IMR-90 (cell line): ENCODE measurements around the gene RAB3C. TPM values are rescaled to one million over a fixed set of nuclear protein-coding genes. Genes with fewer than 3 reads are reported as not detected.

Experiments used
- ATAC-seq: fragments of 200-7000 bp; cut with Tn5 transposase; 2 replicates; pipeline ENCODE4 v1.9.1; 2020; ENCODE audit warnings: low read depth, mild to moderate bottlenecking, moderate library complexity
- BruUV-seq: library from RNA; stranded (reverse); fragments of 400-500 nt; replicated peaks from 2 replicates; lab custom pipeline; 2021; lab: Mats Ljungman, UMichigan
- CTCF ChIA-PET: fragments of 300-600 bp; formaldehyde crosslinking; extraction: SDS; loops from one replicate; lab custom pipeline; 2021; ENCODE audit warnings: antibody characterized with exemption; lab: Yijun Ruan, JAX
- POLR2A ChIA-PET: fragments of 300-600 bp; sonication (Branson Sonifier 250); formaldehyde crosslinking; loops from one replicate; lab custom pipeline; 2022; ENCODE audit warnings: antibody characterized with exemption; ENCODE audit not compliant: unreplicated experiment; lab: Charles Lee
- DNase-seq: peaks from one replicate; pipeline ENCODE4 v3.0.0; 2013
- H2AFZ ChIP-seq: replicated peaks from 2 replicates; pipeline ENCODE3; 2013; ENCODE audit warnings: low read length, mild to moderate bottlenecking; ENCODE audit not compliant: poor library complexity
- H2AK5ac ChIP-seq: 2 replicates; pipeline ENCODE4 v1.6.1; 2013; ENCODE audit warnings: low read depth, low read length, inconsistent platforms
- H2AK9ac ChIP-seq: replicated peaks from 2 replicates; pipeline ENCODE3; 2013; ENCODE audit warnings: mild to moderate bottlenecking, low read depth, low read length, moderate library complexity; ENCODE audit not compliant: poor library complexity
- H2BK120ac ChIP-seq: 2 replicates; pipeline ENCODE4 v1.6.1; 2013; ENCODE audit warnings: low read depth, low read length, inconsistent platforms
- H2BK15ac ChIP-seq: 3 replicates; pipeline ENCODE4 v1.6.1; 2013; ENCODE audit warnings: low read depth, low read length, inconsistent platforms
- H2BK20ac ChIP-seq: 2 replicates; pipeline ENCODE4 v1.6.1; 2013; ENCODE audit warnings: low read depth, mild to moderate bottlenecking, inconsistent platforms, low read length, moderate library complexity
- H2BK5ac ChIP-seq: 2 replicates; pipeline ENCODE4 v1.6.1; 2013; ENCODE audit warnings: mild to moderate bottlenecking, low read depth, low read length, inconsistent platforms; ENCODE audit not compliant: poor library complexity, severe bottlenecking
- H3K14ac ChIP-seq: replicated peaks from 2 replicates; pipeline ENCODE4 v1.6.1; 2013; ENCODE audit warnings: low read depth, low read length, inconsistent platforms
- H3K18ac ChIP-seq: 2 replicates; pipeline ENCODE4 v1.6.1; 2013; ENCODE audit warnings: low read depth, low read length, control low read depth
- H3K23ac ChIP-seq: 2 replicates; pipeline ENCODE4 v1.6.1; 2013; ENCODE audit warnings: low read depth, low read length, inconsistent platforms
- H3K27ac ChIP-seq: 2 replicates; pipeline ENCODE4 v1.5.1; 2013; ENCODE audit warnings: mild to moderate bottlenecking, control low read depth, low read length; ENCODE audit not compliant: insufficient read depth
- H3K27me3 ChIP-seq: 2 replicates; pipeline ENCODE4 v1.6.1; 2013; ENCODE audit warnings: low read length; ENCODE audit not compliant: control insufficient read depth, insufficient read depth
- H3K36me3 ChIP-seq: 2 replicates; pipeline ENCODE4 v1.6.1; 2013; ENCODE audit warnings: low read length, mixed read lengths; ENCODE audit not compliant: control insufficient read depth, insufficient read depth
- H3K4ac ChIP-seq: 2 replicates; pipeline ENCODE4 v1.6.1; 2013; ENCODE audit warnings: low read depth, low read length, inconsistent platforms
- H3K4me1 ChIP-seq: 2 replicates; pipeline ENCODE4 v1.6.1; 2013; ENCODE audit warnings: low read length, mixed read lengths; ENCODE audit not compliant: control insufficient read depth, insufficient read depth
- H3K4me2 ChIP-seq: 2 replicates; pipeline ENCODE4 v1.6.1; 2013; ENCODE audit warnings: low read depth, mild to moderate bottlenecking, control low read depth, low read length, moderate library complexity
- H3K4me3 ChIP-seq: 2 replicates; pipeline ENCODE4 v1.5.1; 2013; ENCODE audit warnings: low read depth, mild to moderate bottlenecking, control low read depth, low read length, moderate library complexity; ENCODE audit not compliant: insufficient read depth
- H3K56ac ChIP-seq: 2 replicates; pipeline ENCODE4 v1.6.1; 2013; ENCODE audit warnings: low read length, inconsistent platforms; ENCODE audit not compliant: insufficient read depth; ENCODE audit errors: extremely low read depth
- H3K79me1 ChIP-seq, 2 experiments: 2 replicates each; pipeline ENCODE4 v1.6.1; 2013; ENCODE audit warnings: low read length in 2 of 2, inconsistent platforms in 1 of 2, low read depth in 1 of 2
- H3K9ac ChIP-seq: 2 replicates; pipeline ENCODE4 v1.6.1; 2013; ENCODE audit warnings: low read depth, low read length, control low read depth
- H3K9me1 ChIP-seq: 2 replicates; pipeline ENCODE4 v1.6.1; 2013; ENCODE audit warnings: low read length, inconsistent platforms; ENCODE audit not compliant: insufficient read depth
- H3K9me3 ChIP-seq: 2 replicates; pipeline ENCODE4 v1.6.1; 2013; ENCODE audit warnings: low read length; ENCODE audit not compliant: control insufficient read depth, insufficient read depth
- H4K20me1 ChIP-seq: 2 replicates; pipeline ENCODE4 v1.6.1; 2013; ENCODE audit warnings: low read length, inconsistent platforms; ENCODE audit not compliant: insufficient read depth
- H4K5ac ChIP-seq: 2 replicates; pipeline ENCODE4 v1.6.1; 2013; ENCODE audit warnings: mild to moderate bottlenecking, low read depth, low read length, control low read depth
- H4K8ac ChIP-seq, 2 experiments: 2 replicates each; pipeline ENCODE4 v1.6.1; 2013; ENCODE audit warnings: low read depth in 2 of 2, low read length in 2 of 2, control low read depth in 1 of 2, inconsistent platforms in 1 of 2
- H4K91ac ChIP-seq: 2 replicates; pipeline ENCODE4 v1.6.1; 2013; ENCODE audit warnings: low read depth, low read length, inconsistent platforms; ENCODE audit not compliant: insufficient read depth
- CHD1 ChIP-seq: IDR thresholded peaks from 2 replicates; pipeline ENCODE4 v1.6.1; 2012; ENCODE audit warnings: low read depth, low read length, improper control_type of control experiment
- FOS ChIP-seq: fragments of 150-350 bp; IDR thresholded peaks from 2 replicates; pipeline ENCODE4 v1.6.1; 2016; ENCODE audit warnings: low read depth, low read length
- MAZ ChIP-seq: IDR thresholded peaks from 2 replicates; pipeline ENCODE4 v1.6.1; 2012; ENCODE audit warnings: low read depth, mild to moderate bottlenecking, low read length, improper control_type of control experiment, moderate library complexity, borderline replicate concordance
- RFX5 ChIP-seq: IDR thresholded peaks from 2 replicates; pipeline ENCODE4 v1.8.0; 2012; ENCODE audit warnings: low read depth, mild to moderate bottlenecking, low read length, moderate library complexity
- SMC3 ChIP-seq: fragments of 150-350 bp; IDR thresholded peaks from 2 replicates; pipeline ENCODE4 v1.6.1; 2016; ENCODE audit warnings: low read depth, mild to moderate bottlenecking, antibody characterized with exemption, low read length, moderate library complexity
- WGBS, 2 experiments: methylation state at CpG; one replicate each; pipeline versions ENCODE4 v1.1.5 to v1.1.7; 2013; ENCODE audit warnings: missing lambda C conversion rate in 2 of 2; ENCODE audit not compliant: insufficient read length in 1 of 2; ENCODE audit errors: extremely low coverage in 2 of 2; 5-methylcytosine and 5-hydroxymethylcytosine counted together
- dilution Hi-C: fragments of 300-500 bp; cut with HindIII; formaldehyde crosslinking; loops from one replicate; pipeline ENCODE4 v1.14.3; 2018; ENCODE audit warnings: low sequenced_read_pairs; ENCODE audit not compliant: unreplicated experiment
- in situ Hi-C: fragments of 300-500 bp; cut with MboI; formaldehyde crosslinking; loops from 3 replicates; pipeline ENCODE4 v1.14.3; 2019; ENCODE audit warnings: low sequenced_read_pairs, inconsistent platforms, mixed read lengths
- intact Hi-C: fragments of 100-400 bp; cut with micrococcal nuclease; formaldehyde crosslinking; loops from 2 replicates; pipeline ENCODE4 v1.10.0; 2022
- polyA plus RNA-seq, 3 experiments: library from polyadenylated mRNA; depleted of rRNA; stranded (reverse); fragments of >200 nt; gene quantifications; 2 replicates each; pipeline ENCODE4 v1.2.3, GENCODE V29; 2012; ENCODE audit warnings: low replicate concordance in 1 of 3
- total RNA-seq: library from RNA; depleted of rRNA; stranded (reverse); fragments of >200 nt; gene quantifications from 2 replicates; pipeline ENCODE4 v1.2.3, GENCODE V29; 2012

Gene RAB3C
- total and polyA plus RNA-seq, 2 of the 4 experiments (the other 2 are of a cell fraction): not detected

DNA sequence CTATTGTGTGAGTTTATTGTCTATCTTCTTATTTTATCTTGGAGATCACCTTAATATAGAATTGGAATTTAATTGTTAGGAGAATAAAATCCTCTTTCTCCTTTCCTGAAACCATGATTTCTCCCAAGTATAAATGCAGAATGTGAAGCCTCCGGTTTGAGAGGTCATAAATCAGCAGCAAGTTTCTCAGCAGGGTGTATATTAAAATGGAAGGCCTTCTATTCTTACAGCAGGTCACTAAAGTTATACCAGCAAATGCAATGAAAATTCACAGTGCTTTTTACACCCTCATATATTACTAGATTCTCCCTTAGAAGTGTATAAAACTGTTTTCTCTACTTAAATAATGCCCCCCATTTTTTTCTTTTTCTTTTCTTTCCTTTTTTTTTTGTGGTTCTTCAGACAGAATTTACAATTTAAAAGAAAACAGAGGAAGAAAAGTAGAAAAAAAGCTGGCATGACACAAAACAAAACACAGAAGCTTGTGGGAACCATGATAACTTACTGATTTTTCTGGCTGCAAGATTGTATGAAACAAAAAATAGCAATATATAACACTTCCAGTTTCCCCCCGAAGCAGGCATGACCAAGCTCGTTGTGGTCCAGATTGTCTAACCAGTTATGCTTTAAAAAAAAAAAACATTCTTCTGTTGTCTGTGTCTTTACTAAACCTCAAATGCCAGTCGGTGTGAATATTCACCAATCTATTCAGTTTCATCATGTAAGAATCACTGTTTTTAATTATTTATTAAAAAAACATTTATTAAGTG is 211.2 kb downstream of the RAB3C start:
- POLR2A ChIA-PET: no interaction called here
- Histone ChIP-seq H3K4ac (no peak overlapping the region), H4K5ac (no peak overlapping the region), H2AK5ac (no peak overlapping the region), H2AK9ac (no peak overlapping the region), H3K79me1 (no peaks in the 10 kb centered on the region), H3K56ac (no peak overlapping the region), H4K20me1 (no peaks in the 10 kb centered on the region), H2BK15ac (no peak overlapping the region), H3K23ac (no peak overlapping the region), H3K36me3 (no peaks in the 10 kb centered on the region), H3K9me1 (no peaks in the 10 kb centered on the region), H3K9me3 (no peaks in the 10 kb centered on the region), H3K4me2 (no peak overlapping the region), H4K8ac (no peak overlapping the region), H3K27me3 (no peaks in the 10 kb centered on the region), H2BK5ac (no peak overlapping the region), H3K18ac (no peak overlapping the region), H3K14ac (no peak overlapping the region), H4K91ac (no peak overlapping the region), H2BK120ac (no peak overlapping the region), H3K27ac (no peak overlapping the region), H3K9ac (no peak overlapping the region), H2AFZ (no peak overlapping the region), H3K4me3 (no peak overlapping the region), H2BK20ac (no peak overlapping the region), H3K4me1 (no peaks in the 10 kb centered on the region)
- TF ChIP-seq CHD1: no peak
- TF ChIP-seq SMC3: no peak
- no peak for TF ChIP-seq MAZ
- TF ChIP-seq RFX5: no peak
- TF ChIP-seq FOS: no peak
- CTCF ChIA-PET: no interaction called here
- no TSS peak for BruUV-seq
- intact Hi-C loops (no loop called here), dilution Hi-C loops (no loop called here), in situ Hi-C loops (no loop called here)
- ATAC-seq: no peak
- WGBS, 2 experiments: no CpG with 5 or more reads among the region's 4 CpGs
- no peak for DNase-seq
